HFFc6 (cell line): Measurements from ENCODE around the gene ZNF664. TPM values are rescaled to one million over a fixed set of nuclear protein-coding genes. Genes with fewer than 3 reads are reported as not detected.
A peak's percentile ranks its signal among the peaks of the same experiment; 100 is the strongest.

Experiments used
- DNase-seq: peaks from one replicate; pipeline ENCODE4 v3.0.0-alpha.2; 2018
- H3K27ac Mint-ChIP-seq: 2 replicates; pipeline ENCODE4 v1.8.0; 2020; ENCODE audit warnings: mild to moderate bottlenecking, mixed read lengths
- H3K27me3 Mint-ChIP-seq: 2 replicates; pipeline ENCODE4 v1.8.0; 2021; ENCODE audit warnings: mild to moderate bottlenecking, moderate library complexity, mixed read lengths; ENCODE audit not compliant: insufficient read depth
- H3K36me3 Mint-ChIP-seq: 2 replicates; pipeline ENCODE4 v1.8.0; 2021; ENCODE audit warnings: low read depth, mixed read lengths
- H3K4me1 Mint-ChIP-seq: 2 replicates; pipeline ENCODE4 v1.8.0; 2020; ENCODE audit warnings: low read depth, mixed read lengths
- H3K4me3 Mint-ChIP-seq: 2 replicates; pipeline ENCODE4 v1.8.0; 2020; ENCODE audit warnings: mild to moderate bottlenecking, moderate library complexity, mixed read lengths
- H3K9me3 Mint-ChIP-seq: 2 replicates; pipeline ENCODE4 v1.8.0; 2020; ENCODE audit warnings: mild to moderate bottlenecking, mixed read lengths
- total RNA-seq, 6 experiments: library from RNA; stranded (reverse); fragmentation: NEBNext Ultra II Directional; extraction: Animal tissue kit (Norgen Biotek cat#: 25700); gene quantifications; 2 replicates in 1 of 6; 3 replicates in 5 of 6; pipeline ENCODE4 v1.2.3, GENCODE V29; 2021
- TF ChIP-seq, protein P1 (sequence below): fragments of 200-600 bp; sonication (generic); IDR thresholded peaks from 2 replicates; pipeline ENCODE4 v1.5.0; 2021; ENCODE audit warnings: antibody characterized with exemption, mild to moderate bottlenecking

ZNF664 gene
- total RNA-seq, 6 experiments from 2014 or later, result 49.1 to 55.2 (median 53.4) TPM

GRCh38 chr12:124045671-124046455 lies 72.8 kb downstream of the ZNF664 start:
- no peak overlapping the region for H3K27ac Mint-ChIP-seq
- no peak for DNase-seq
- H3K27me3 Mint-ChIP-seq, result peaks cover 20% of the 10 kb centered on the region
- H3K36me3 Mint-ChIP-seq, result peaks cover 33% of the 10 kb centered on the region
- no peaks in the 10 kb centered on the region for H3K4me1 Mint-ChIP-seq
- TF ChIP-seq, protein P1, sequence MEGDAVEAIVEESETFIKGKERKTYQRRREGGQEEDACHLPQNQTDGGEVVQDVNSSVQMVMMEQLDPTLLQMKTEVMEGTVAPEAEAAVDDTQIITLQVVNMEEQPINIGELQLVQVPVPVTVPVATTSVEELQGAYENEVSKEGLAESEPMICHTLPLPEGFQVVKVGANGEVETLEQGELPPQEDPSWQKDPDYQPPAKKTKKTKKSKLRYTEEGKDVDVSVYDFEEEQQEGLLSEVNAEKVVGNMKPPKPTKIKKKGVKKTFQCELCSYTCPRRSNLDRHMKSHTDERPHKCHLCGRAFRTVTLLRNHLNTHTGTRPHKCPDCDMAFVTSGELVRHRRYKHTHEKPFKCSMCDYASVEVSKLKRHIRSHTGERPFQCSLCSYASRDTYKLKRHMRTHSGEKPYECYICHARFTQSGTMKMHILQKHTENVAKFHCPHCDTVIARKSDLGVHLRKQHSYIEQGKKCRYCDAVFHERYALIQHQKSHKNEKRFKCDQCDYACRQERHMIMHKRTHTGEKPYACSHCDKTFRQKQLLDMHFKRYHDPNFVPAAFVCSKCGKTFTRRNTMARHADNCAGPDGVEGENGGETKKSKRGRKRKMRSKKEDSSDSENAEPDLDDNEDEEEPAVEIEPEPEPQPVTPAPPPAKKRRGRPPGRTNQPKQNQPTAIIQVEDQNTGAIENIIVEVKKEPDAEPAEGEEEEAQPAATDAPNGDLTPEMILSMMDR, result no peak
- peaks cover 35% of the 10 kb centered on the region for H3K9me3 Mint-ChIP-seq
- no peak overlapping the region for H3K4me3 Mint-ChIP-seq

- Mint-ChIP-seq H3K9me3 (peaks cover 35% of the 10 kb centered on the region), H3K4me3 (no peak overlapping the region), H3K27me3 (peaks cover 21% of the 10 kb centered on the region), H3K4me1 (no peaks in the 10 kb centered on the region), H3K36me3 (peaks cover 33% of the 10 kb centered on the region), H3K27ac (no peak overlapping the region)
- TF ChIP-seq, protein P1, result no peak
- DNase-seq, result no peak
Measured at GRCh38 chr12:124046456-124046740, 73.4 kb downstream of the ZNF664 start.

DNA sequence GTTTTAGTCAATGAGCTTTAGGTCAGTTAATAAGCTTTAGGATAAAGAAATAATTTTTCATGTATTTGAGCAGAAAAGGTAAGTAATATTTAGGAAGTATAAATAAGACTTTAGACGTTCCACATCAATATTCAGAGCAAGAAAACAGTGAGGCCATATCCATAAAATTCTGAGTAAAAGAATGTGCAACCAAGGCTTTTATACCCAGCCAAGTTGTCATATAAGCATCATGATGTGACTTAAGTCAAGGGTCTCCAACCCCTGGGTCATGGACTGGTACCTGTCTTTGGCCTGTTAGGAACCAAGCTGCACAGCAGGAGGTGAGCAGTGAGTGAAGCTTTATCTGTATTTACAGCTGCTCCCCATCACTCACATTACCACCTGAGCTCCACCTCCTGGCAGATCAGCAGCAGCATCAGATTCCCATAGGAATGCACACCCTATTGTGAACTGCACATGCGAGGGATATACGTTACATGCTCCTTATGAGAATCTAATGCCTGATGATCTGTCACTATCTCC lies 74.1 kb downstream of the ZNF664 start:
- TF ChIP-seq, protein P1, result no peak
- Mint-ChIP-seq H3K27me3 (peaks cover 23% of the 10 kb centered on the region), H3K4me1 (no peaks in the 10 kb centered on the region), H3K9me3 (peaks cover 35% of the 10 kb centered on the region), H3K36me3 (peaks cover 33% of the 10 kb centered on the region), H3K27ac (no peak overlapping the region), H3K4me3 (no peak overlapping the region)
- DNase-seq, result no peak

DNA sequence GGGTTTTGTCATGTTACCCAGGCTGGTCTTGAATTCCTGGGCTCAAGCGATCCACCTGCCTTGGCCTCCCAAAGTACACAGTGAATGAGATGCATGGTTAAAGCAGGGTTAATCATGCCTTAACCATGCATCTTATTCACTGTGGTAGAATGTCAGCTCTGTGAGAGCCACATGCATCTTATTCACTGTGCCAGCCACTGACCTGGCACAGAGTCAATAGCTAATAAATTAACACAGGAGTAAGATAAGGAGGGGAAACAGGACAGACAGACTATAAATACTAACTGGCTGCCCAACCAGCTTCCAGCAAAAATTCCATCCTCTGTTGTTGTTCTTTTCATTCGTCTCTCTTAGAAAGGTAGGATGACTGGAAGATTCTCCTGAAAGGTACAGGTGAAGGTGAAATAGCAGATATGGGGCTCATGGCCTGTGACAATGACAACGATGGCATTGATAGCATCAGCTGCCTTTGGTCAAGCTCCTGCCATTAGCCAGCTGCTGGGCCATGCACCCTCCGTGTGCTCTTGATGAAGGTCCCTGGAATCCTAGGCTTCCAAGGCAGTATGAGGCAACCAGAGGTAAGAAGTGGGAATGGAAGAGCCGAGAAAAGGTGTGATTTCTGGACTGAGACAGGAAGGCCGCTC lies 76.6 kb downstream of the ZNF664 start:
- Mint-ChIP-seq H3K27ac (no peak overlapping the region), H3K27me3 (peaks cover 16% of the 10 kb centered on the region), H3K4me3 (no peak overlapping the region), H3K4me1 (peaks cover 9% of the 10 kb centered on the region), H3K9me3 (peaks cover 35% of the 10 kb centered on the region), H3K36me3 (peaks cover 33% of the 10 kb centered on the region)
- TF ChIP-seq, protein P1, result no peak
- no peak for DNase-seq

- H3K27me3 Mint-ChIP-seq, result peaks cover 12% of the 10 kb centered on the region
- TF ChIP-seq, protein P1, result peak; percentile 71
- H3K36me3 Mint-ChIP-seq, result peaks cover 10% of the 10 kb centered on the region; the same call in 1 of the 2 replicates
- H3K4me1 Mint-ChIP-seq, result peaks cover 9% of the 10 kb centered on the region
- peaks cover 6% of the 10 kb centered on the region for H3K9me3 Mint-ChIP-seq
- DNase-seq, result peak; percentile 48
- no peak overlapping the region for H3K27ac Mint-ChIP-seq
- H3K4me3 Mint-ChIP-seq, result no peak overlapping the region
Measured at GRCh38 chr12:124053851-124054250, 80.8 kb downstream of the ZNF664 start.
